CD4-positive, alpha-beta T cell treated with Interleukin-1 beta for 1 hour (primary cell): ENCODE measurements around the gene B3GAT3.
"Not testable (repeated sequence)": the region's sequence is repeated elsewhere in the genome, so short reads cannot be mapped to it uniquely, and the experiment has no call there.

ENCODE experiments used
- DNase-seq, 2 donors: peaks; one replicate each; pipeline ENCODE4 v3.0.0-alpha.2; 2020 to 2022

The B3GAT3 gene

DNA sequence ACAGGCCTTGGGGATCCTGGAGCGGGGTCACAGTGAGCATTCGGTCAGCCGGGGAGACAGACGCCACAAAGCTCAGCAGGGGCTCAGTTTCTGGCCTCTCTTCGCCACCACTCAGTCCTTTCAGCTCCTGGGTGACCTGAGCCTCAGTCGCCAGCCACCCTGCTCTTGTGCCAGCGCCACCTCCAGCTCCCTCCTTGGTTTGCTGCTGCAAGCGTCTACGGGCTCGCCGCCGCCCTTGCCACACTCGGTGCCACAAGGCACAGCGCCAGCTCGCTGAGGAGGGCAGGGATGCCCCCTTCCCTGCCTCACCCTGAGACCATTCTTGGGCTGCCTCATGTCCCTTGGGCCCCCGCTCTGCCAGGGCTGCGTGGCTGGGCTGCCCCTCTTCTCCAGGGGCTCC, 46.6 kb downstream of the B3GAT3 start:
- no peak for DNase-seq

DNA sequence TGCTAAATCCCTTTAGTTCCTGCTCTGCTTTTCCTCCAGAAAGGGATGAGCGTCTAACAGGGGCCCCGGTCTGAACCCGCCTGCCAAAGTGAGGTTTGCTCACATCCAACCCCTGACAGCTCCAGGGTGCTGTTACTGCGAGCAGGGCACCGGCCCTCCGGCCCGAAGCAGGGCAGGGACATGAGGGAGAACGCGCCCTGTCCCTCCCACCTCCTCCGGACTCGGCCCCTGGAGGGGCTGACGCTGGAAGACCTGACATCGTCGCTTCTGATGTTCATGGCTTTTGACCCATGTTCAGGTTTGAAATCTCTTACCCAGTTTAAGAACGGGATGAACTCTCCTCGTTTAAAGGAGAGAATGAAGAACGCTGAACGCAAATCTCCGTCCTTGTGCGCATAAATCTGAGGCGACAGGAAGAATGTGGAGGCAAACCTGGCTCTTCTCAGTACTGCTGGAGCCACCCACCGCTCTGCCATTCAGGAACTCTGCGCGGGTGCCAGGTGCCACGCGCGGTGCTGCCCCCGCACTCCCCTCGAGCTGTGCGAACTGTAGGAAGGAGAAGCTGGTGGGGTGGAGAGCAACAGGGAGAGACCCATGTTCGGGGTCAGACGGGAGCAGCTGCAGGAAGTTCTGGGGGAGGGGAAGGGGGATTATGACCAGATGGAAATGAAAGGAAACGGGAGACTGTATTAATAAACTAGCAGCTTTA, 47.3 kb downstream of the B3GAT3 start:
- DNase-seq, result no peak

DNA sequence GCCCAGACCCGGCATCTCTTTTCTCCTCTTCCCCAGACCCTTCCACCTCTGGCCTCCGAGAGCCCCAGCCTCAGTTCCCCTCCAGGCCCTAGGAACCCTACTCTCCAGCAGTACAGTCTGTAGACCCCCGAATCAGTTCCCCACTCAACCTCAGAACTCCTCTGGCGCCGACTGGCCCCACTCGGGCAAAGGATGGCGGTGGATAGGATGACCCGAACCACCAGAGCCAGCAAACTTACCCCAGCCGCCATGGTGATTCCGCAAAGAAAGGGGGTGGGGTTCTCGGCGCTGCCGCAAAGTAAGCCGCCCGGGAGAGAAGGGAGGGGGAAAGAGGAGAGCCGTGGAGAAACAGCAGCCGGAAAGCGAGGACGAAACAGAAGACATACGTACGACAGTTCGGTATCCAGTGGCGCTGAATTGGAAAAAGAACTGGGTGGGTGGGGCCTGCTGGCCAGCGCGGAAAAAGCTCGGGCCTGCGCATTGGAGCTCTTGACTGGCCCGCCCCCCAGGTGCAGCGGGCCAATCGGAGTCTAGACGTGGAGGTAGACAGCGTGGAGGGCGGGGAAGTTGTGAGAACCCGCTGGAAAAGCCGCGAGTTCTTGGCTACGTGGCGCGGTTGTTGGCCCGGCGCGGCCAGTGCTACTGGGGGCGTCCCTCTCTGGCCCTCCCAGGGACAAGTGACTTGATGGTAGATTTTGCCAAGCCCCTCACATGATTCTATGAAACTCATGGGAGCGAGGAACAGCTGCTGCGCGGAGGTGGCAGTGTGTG, 48.0 kb downstream of the B3GAT3 start, which contains the start of gene EEF1G:
Gene EEF1G (minus strand): TSS at position 300 of the 771 bp plus-strand sequence. CDS start 49 bp downstream, at position 251.
- DNase-seq, result peak; percentile 99

DNA sequence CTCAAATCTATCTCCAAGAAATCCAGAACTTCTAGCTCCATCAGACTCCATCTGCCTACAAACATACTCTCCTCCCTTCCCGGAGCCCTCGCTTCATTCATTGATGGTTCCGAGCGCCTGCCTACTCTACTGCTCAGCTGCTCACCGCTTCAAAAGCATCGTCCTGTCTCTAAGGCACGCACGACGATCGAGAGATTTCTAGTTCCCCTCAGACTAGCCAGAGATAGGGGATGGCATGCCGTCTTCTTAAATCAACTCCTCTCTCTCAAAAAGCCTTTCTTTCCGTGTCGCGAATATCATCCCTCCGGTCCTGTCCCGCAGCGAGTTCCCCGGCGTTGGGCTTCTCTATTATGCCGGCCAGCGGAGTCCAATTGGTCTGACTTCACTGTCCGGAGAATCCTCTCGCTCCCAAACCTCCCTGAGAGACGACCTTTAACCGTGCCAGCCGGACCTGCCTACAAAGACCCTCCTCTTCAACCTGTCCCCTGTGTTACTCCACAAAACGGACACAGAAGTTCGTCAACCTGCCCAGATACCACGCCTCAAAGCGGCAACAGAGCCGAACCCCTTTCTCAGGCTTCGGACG, 48.7 kb downstream of the B3GAT3 start:
- peak; percentile 27 to 37 for DNase-seq

DNA sequence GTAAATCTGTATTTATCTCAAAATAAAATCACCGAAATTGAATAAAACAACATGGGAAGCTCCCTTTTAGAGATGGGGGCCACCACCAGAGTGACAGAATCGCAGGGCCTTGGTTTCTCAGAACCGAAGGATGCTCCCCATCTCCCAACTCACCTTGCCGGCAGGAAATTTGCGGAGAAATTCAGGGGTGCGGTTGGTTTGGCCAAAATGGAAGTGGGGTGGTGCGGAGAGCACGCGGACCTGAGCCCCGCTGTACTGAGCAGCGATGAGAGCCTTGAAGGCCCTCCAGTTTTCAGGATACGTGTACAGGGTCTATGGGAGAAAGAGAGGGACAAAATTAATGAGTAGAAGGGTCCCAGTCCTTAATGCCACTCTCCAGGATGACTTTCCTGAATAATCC, 49.4 kb downstream of the B3GAT3 start:
- no peak for DNase-seq

DNA sequence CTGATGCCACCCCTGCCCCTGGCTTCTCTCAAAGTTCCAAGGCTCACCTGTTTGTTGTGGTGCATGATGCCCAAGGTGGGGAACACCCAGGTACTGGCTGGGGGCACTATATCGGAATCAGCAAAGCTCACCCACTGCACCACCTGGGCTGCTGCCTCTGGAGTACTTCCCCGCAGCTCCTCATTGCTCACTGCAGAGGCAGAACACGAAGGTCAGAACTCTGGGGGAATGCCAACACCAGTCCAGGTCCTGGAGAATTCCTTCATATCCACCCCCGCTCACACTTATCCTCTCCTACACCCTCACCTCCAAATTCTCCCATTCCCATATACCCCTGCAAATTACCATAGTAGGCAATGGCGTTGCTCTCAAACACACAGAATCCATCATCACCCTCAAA, 50.3 kb downstream of the B3GAT3 start:
- DNase-seq, result not testable (repeated sequence)

DNA sequence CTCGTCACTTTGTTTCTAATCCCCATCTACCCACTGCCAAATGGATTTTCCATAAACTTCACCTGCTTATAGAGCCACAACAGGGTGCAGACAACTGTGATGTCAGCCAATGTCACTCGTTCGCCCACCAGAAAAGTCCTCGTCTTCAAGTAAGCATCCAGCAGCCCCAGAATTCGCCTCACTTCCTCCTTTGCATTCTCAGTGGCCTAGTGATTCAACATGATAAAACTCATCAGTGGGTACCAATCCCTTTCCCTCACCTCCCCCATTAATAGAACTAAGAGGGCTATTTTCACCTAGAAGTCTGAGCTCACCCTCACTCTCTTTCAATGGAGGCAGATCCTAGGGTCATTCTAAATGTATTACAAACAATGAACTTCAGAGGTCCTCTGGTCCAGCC, 50.9 kb downstream of the B3GAT3 start:
- DNase-seq, result not testable (repeated sequence)

DNA sequence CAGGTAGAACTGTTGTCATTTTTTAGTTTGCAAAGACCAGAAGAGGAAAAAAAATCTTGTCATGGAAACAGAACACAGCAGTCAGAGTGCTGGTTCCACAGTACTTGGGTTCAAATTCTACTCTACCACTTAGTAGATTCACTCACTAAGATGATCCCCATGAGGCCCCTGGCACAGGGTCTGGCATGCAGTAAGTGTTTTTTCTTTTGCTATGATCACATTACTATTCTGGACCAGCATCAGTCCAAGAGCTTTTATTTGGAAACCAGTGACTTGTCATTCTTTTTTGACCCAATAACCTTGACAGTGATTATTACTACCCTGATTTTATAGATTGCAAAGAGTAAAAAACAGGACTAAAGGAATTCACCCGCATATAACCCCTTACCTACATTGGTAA, 52.2 kb downstream of the B3GAT3 start:
- DNase-seq, result no peak

DNA sequence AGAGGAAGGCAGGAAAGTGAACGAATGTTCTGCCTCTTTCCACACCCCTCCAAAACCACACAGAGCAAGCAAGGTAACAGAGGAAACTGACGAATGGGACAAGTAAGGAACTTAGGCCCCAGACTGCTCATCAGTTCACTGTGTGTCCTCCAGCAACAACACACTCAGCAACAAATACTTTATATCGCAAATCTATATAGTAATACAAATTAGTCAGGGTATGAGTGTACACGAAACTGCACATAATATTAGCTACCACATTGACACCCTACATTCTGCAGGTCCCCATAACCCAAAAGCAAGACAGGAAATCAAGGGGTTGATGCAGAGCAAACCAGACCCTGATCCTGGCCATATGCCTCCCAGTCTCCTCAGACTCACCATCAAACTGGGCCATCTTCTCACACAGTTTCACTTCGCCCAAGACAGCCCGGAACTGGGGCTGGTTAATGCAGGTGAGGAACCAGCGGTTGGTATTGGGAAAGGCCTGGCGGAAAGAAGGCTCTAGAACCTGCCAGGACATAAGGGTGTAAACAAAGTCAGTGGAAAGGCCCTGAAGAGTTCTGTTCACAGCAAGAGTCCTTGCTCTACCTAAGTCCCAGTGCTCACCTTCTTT, 54.7 kb downstream of the B3GAT3 start:
- no peak for DNase-seq

DNA sequence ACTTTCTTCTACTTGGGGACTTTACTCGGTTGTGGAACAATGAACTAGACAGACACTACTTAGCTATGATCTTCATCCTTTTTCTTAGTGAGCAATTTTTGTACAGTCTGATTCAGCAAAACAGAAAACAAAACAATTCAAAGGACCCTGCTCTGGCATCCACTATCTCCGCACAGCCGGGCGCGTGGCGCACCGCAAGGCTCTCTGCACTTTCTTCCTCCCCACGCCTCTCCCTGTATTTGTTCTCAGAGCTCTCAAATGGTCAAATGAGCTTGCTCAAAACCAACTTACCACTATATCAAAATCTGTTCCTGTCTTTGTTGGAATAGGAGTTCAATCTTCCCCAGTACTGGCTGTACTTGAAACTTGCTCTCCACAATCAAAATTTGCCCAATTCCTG, 55.5 kb downstream of the B3GAT3 start:
- DNase-seq, result no peak
